Endodermal cell (in vitro differentiated cells): Measurements from ENCODE around the gene PDCD1LG2. TPM values are rescaled to one million over a fixed set of nuclear protein-coding genes. Genes with fewer than 3 reads are reported as not detected.

Experiments
- DNase-seq: peaks from one replicate; pipeline ENCODE4 v3.0.0-alpha.2; 2017
- H3K27ac ChIP-seq: 2 replicates; pipeline ENCODE4 v1.5.1; 2013; ENCODE audit warnings: mild to moderate bottlenecking, low read depth, low read length, moderate library complexity
- H3K27me3 ChIP-seq: 2 replicates; pipeline ENCODE4 v1.6.1; 2013; ENCODE audit warnings: mild to moderate bottlenecking, low read length, moderate library complexity; ENCODE audit not compliant: insufficient read depth, control insufficient read depth, poor library complexity, severe bottlenecking
- H3K36me3 ChIP-seq: 2 replicates; pipeline ENCODE4 v1.7.0; 2013; ENCODE audit warnings: mild to moderate bottlenecking, low read length, moderate library complexity; ENCODE audit not compliant: control insufficient read depth, insufficient read depth
- H3K4me1 ChIP-seq: one replicate; pipeline ENCODE4 v1.7.0; 2013; ENCODE audit warnings: low read length; ENCODE audit not compliant: control insufficient read depth, insufficient read depth
- H3K4me3 ChIP-seq: 2 replicates; pipeline ENCODE4 v1.5.1; 2013; ENCODE audit warnings: mild to moderate bottlenecking, low read length, moderate library complexity
- H3K9ac ChIP-seq: 2 replicates; pipeline ENCODE4 v1.6.1; 2013; ENCODE audit warnings: mild to moderate bottlenecking, low read length, moderate library complexity; ENCODE audit not compliant: poor library complexity, severe bottlenecking; ENCODE audit errors: extremely low read depth
- H3K9me3 ChIP-seq: 2 replicates; pipeline ENCODE4 v1.6.1; 2013; ENCODE audit warnings: mild to moderate bottlenecking, low read length, moderate library complexity; ENCODE audit not compliant: control insufficient read depth
- H3K27ac Mint-ChIP-seq: 2 replicates; pipeline ENCODE4 v1.8.0; 2020; ENCODE audit warnings: mixed read lengths
- H3K27me3 Mint-ChIP-seq: 2 replicates; pipeline ENCODE4 v1.8.0; 2021; ENCODE audit warnings: mild to moderate bottlenecking, mixed read lengths; ENCODE audit not compliant: insufficient read depth
- H3K36me3 Mint-ChIP-seq: 2 replicates; pipeline ENCODE4 v1.8.0; 2020; ENCODE audit warnings: low read depth, mixed read lengths
- H3K4me1 Mint-ChIP-seq: 2 replicates; pipeline ENCODE4 v1.8.0; 2020; ENCODE audit warnings: mixed read lengths
- H3K4me3 Mint-ChIP-seq: 2 replicates; pipeline ENCODE4 v1.8.0; 2020; ENCODE audit warnings: mild to moderate bottlenecking, moderate library complexity, mixed read lengths
- H3K9me3 Mint-ChIP-seq: 2 replicates; pipeline ENCODE4 v1.8.0; 2020; ENCODE audit warnings: mild to moderate bottlenecking, mixed read lengths
- CTCF ChIP-seq: fragments of 200-600 bp; sonication (generic); conservative IDR thresholded peaks from 2 replicates; pipeline ENCODE4 v1.5.0; 2021; ENCODE audit warnings: antibody characterized with exemption, mild to moderate bottlenecking
- whole genome bisulfite sequencing, 2 experiments: methylation state at CpG; one replicate each; pipeline versions ENCODE4 v1.1.5 to v1.1.7; 2013; ENCODE audit warnings: missing lambda C conversion rate in 2 of 2, mixed read lengths in 1 of 2; ENCODE audit not compliant: insufficient coverage in 1 of 2, insufficient read length in 1 of 2; 5-methylcytosine and 5-hydroxymethylcytosine counted together
- total RNA-seq, 2 donors: library from RNA; stranded (reverse); fragmentation: NEBNext Ultra II Directional in 1 of 2; extraction: Animal tissue kit (Norgen Biotek cat#: 25700) in 1 of 2; gene quantifications; 2 replicates in 1 of 2; 3 replicates in 1 of 2; pipeline ENCODE4 v1.2.1, GENCODE V29; 2021

The PDCD1LG2 gene
- total RNA-seq, 2 donors from 2014 or later: not detected

- WGBS, 2 experiments: 85 to 92% methylated on average over 5 of the region's 5 CpGs
These were observed 23.3 kb upstream of the PDCD1LG2 start for GRCh38 chr9:5486988-5487387.

GRCh38 chr9:5488221-5489008, 21.9 kb upstream of the PDCD1LG2 start:
- Mint-ChIP-seq H3K4me3 (no peak overlapping the region), H3K36me3 (no peaks in the 10 kb centered on the region), H3K27me3 (no peaks in the 10 kb centered on the region), H3K9me3 (peaks cover 3% of the 10 kb centered on the region), H3K27ac (no peak overlapping the region), H3K4me1 (peaks cover 37% of the 10 kb centered on the region)
- Histone ChIP-seq H3K36me3 (no peaks in the 10 kb centered on the region), H3K9ac (no peak overlapping the region), H3K4me1 (no peaks in the 10 kb centered on the region), H3K27ac (no peak overlapping the region), H3K4me3 (no peak overlapping the region), H3K27me3 (no peaks in the 10 kb centered on the region), H3K9me3 (no peaks in the 10 kb centered on the region)
- TF ChIP-seq CTCF: no peak
- 86 to 95% methylated on average over 6 to 8 of the region's 9 CpGs for WGBS, 2 experiments
- DNase-seq: no peak

More at GRCh38 chr9:5486988-5487387, 23.3 kb upstream of the PDCD1LG2 start:
- no peaks in the 10 kb centered on the region for H3K36me3 Mint-ChIP-seq
- Histone ChIP-seq H3K4me1 (no peaks in the 10 kb centered on the region), H3K27ac (no peak overlapping the region), H3K4me3 (no peak overlapping the region), H3K9me3 (no peaks in the 10 kb centered on the region), H3K27me3 (no peaks in the 10 kb centered on the region), H3K9ac (no peak overlapping the region), H3K36me3 (no peaks in the 10 kb centered on the region)
- no peak for DNase-seq
- no peaks in the 10 kb centered on the region for H3K27me3 Mint-ChIP-seq
- H3K9me3 Mint-ChIP-seq: peaks cover 3% of the 10 kb centered on the region
- no peak for TF ChIP-seq CTCF
- H3K4me3 Mint-ChIP-seq: no peak overlapping the region
- no peak overlapping the region for H3K27ac Mint-ChIP-seq
- H3K4me1 Mint-ChIP-seq: peaks cover 37% of the 10 kb centered on the region

GRCh38 chr9:5489630-5490490, 20.5 kb upstream of the PDCD1LG2 start:
- no peaks in the 10 kb centered on the region for H3K36me3 ChIP-seq
- Mint-ChIP-seq H3K4me1 (peaks cover 31% of the 10 kb centered on the region), H3K36me3 (no peaks in the 10 kb centered on the region), H3K4me3 (no peak overlapping the region), H3K27me3 (no peaks in the 10 kb centered on the region), H3K27ac (no peak overlapping the region), H3K9me3 (peaks cover 3% of the 10 kb centered on the region)
- DNase-seq: no peak
- H3K9ac ChIP-seq: no peak overlapping the region
- H3K9me3 ChIP-seq: no peaks in the 10 kb centered on the region
- TF ChIP-seq CTCF: no peak
- no peaks in the 10 kb centered on the region for H3K4me1 ChIP-seq
- 94 to 95% methylated on average over 7 to 9 of the region's 9 CpGs for WGBS, 2 experiments
- no peak overlapping the region for H3K4me3 ChIP-seq
- H3K27me3 ChIP-seq: no peaks in the 10 kb centered on the region
- no peak overlapping the region for H3K27ac ChIP-seq
